ENCODE results near the gene ZFYVE21. TPM values are rescaled to one million over a fixed set of nuclear protein-coding genes. Genes with fewer than 3 reads are reported as not detected.

The ZFYVE21 gene
- total RNA-seq, 2 donors from 2014 or later = 162 to 215 TPM

GRCh38 chr14:103734081-103734888, 18.7 kb downstream of the ZFYVE21 start:
- peaks cover 49% of the 10 kb centered on the region for H3K4me1 ChIP-seq (replicated peaks)
- H3K36me3 ChIP-seq = no peaks in the 10 kb centered on the region
- no peak for DNase-seq (ENCODE audit: low spot score)
- no peak overlapping the region for H3K4me3 ChIP-seq
- intact Hi-C loops (cut with DNase I) = no loop called here
- no peaks in the 10 kb centered on the region for H3K27me3 ChIP-seq (replicated peaks; ENCODE audit: insufficient read depth)
- no peaks in the 10 kb centered on the region for H3K9me3 ChIP-seq
- 93% methylated on average over 23 of the region's 23 CpGs for WGBS
- TF ChIP-seq POLR2A (IDR thresholded peaks at IDR 0.05) (no peak), CTCF (IDR thresholded peaks at IDR 0.05) (no peak), POLR2AphosphoS5 (IDR thresholded peaks at IDR 0.05) (no peak)
- H3K27ac ChIP-seq = peak overlapping the region; percentile 88 to 92

- WGBS = 68% methylated on average over 12 of the region's 12 CpGs
- Histone ChIP-seq H3K27me3 (replicated peaks; ENCODE audit: insufficient read depth) (no peaks in the 10 kb centered on the region), H3K4me3 (no peak overlapping the region), H3K9me3 (no peaks in the 10 kb centered on the region), H3K36me3 (peaks cover 0 to 1% of the 10 kb centered on the region in 2 donors), H3K4me1 (replicated peaks) (peaks cover 42% of the 10 kb centered on the region), H3K27ac (peak overlapping the region; percentile 88 to 92)
- intact Hi-C loops (cut with DNase I) = no loop called here
- no peak for DNase-seq (ENCODE audit: low spot score)
- TF ChIP-seq POLR2AphosphoS5 (IDR thresholded peaks at IDR 0.05) (no peak), CTCF (IDR thresholded peaks at IDR 0.05) (no peak), POLR2A (IDR thresholded peaks at IDR 0.05) (no peak)
These were observed 19.4 kb downstream of the ZFYVE21 start for GRCh38 chr14:103735022-103735421.

- 51% methylated on average over 7 of the region's 7 CpGs for WGBS
- Histone ChIP-seq H3K4me3 (no peak overlapping the region), H3K27ac (peak overlapping the region; percentile 88 to 92), H3K36me3 (peaks cover 0 to 3% of the 10 kb centered on the region in 2 donors), H3K9me3 (no peaks in the 10 kb centered on the region), H3K4me1 (replicated peaks) (peaks cover 38% of the 10 kb centered on the region), H3K27me3 (replicated peaks; ENCODE audit: insufficient read depth) (no peaks in the 10 kb centered on the region)
- intact Hi-C loops (cut with DNase I) = no loop called here
- DNase-seq (ENCODE audit: low spot score) = no peak
- TF ChIP-seq POLR2AphosphoS5 (IDR thresholded peaks at IDR 0.05) (no peak), CTCF (IDR thresholded peaks at IDR 0.05) (peak in 2 of 4 experiments; percentile 8 to 26)
These were observed 19.8 kb downstream of the ZFYVE21 start for GRCh38 chr14:103735439-103735814.

GRCh38 chr14:103735815-103736545, 20.4 kb downstream of the ZFYVE21 start:
- WGBS = 69% methylated on average over 17 of the region's 22 CpGs
- peak overlapping the region; percentile 88 to 92 for H3K27ac ChIP-seq
- H3K9me3 ChIP-seq = no peaks in the 10 kb centered on the region
- H3K36me3 ChIP-seq = peaks cover 0 to 3% of the 10 kb centered on the region in 2 donors
- H3K4me3 ChIP-seq = no peak overlapping the region
- TF ChIP-seq POLR2A (IDR thresholded peaks at IDR 0.05) (no peak), POLR2AphosphoS5 (IDR thresholded peaks at IDR 0.05) (peak; percentile 74), CTCF (IDR thresholded peaks at IDR 0.05) (no peak)
- DNase-seq (ENCODE audit: low spot score) = peak; percentile 86
- H3K4me1 ChIP-seq (replicated peaks) = peaks cover 33% of the 10 kb centered on the region
- no peaks in the 10 kb centered on the region for H3K27me3 ChIP-seq (replicated peaks; ENCODE audit: insufficient read depth)
- intact Hi-C loops (cut with DNase I) = no loop called here
